NCI-H1105 (cell line): ENCODE data around the gene POR.
A peak's percentile ranks its signal among the peaks of the same experiment; 100 is the strongest.

Experiments
- DNase-seq: peaks from one replicate; lab custom pipeline; 2025; lab: John Stamatoyannopoulos, UW

Gene POR

DNA sequence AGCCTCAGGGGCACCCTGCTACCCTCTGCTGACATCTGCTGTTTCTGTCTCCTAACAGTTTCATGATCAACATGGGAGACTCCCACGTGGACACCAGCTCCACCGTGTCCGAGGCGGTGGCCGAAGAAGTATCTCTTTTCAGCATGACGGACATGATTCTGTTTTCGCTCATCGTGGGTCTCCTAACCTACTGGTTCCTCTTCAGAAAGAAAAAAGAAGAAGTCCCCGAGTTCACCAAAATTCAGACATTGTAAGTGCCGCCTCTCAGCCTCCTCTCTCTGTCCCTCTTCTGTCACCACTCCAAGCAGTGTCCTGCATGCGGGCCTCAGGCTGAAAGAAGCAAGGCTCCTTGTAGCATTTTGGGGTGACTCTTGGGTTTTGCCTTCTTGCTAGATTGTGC, 39.0 kb downstream of the POR start:
- no peak for DNase-seq

DNA sequence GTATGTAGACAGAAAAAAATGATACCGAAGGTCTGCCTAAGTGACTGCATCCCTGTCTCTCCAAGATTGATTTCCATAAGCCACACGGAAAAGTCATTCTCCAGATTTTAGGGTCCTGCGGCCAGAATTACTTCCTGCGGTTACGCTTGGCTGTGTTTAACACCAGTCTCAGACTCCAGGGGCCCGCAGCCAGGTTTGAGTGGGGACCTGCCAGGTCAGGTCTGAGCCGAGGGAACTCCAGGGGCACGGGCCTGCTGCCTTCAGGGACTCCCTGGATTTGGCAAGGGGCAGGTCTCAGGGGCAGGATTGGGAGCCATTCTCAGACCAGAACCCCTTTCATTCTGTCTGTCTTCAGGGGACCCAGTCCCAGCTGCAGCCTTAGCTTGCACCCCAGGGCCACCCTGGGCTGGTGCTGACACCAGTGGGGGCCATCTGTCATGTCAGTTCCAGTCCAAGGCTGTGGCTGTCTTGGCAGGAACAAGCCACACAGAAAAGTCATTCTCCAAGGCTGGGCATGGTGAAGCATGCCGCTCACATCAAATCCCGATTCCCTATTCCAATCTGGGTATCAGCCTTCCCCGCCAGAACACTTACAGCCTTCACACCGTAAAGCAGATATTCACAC, 40.5 kb downstream of the POR start:
- DNase-seq, result no peak

DNA sequence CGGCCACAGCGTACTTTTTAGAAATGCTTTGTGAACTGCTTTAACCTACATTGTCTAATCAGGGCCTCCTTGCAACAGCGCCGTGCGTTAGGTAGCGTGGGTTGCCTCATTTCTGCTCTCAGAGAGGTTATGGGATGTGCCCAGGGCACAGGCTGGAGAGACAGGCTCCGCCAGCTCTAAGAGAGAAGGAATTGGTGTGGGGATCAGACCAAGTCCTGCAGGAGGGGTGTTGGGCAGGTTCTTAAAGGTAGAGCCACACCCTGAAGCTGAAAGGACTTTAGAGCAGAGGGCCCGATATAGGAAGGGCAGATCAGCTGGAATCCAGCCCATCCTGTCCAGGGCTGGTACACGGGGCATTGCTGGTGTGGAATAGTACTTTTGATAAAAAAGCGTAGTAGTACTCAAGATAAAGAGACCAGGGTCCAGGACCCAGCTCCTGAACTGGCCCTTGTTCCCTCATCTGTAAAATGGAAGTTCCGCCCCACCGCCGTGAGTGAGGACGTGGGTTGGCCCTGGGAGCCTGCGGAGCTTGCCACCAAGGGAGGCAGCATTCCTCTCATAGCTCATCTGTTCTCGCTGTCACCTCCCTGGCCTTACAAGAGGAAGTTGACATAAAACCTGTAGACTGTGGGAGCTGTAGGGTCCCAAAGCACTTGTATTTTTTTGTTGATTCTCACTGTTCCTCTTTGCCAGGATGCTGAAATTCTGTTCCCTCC, 42.2 kb downstream of the POR start:
- no peak for DNase-seq

DNA sequence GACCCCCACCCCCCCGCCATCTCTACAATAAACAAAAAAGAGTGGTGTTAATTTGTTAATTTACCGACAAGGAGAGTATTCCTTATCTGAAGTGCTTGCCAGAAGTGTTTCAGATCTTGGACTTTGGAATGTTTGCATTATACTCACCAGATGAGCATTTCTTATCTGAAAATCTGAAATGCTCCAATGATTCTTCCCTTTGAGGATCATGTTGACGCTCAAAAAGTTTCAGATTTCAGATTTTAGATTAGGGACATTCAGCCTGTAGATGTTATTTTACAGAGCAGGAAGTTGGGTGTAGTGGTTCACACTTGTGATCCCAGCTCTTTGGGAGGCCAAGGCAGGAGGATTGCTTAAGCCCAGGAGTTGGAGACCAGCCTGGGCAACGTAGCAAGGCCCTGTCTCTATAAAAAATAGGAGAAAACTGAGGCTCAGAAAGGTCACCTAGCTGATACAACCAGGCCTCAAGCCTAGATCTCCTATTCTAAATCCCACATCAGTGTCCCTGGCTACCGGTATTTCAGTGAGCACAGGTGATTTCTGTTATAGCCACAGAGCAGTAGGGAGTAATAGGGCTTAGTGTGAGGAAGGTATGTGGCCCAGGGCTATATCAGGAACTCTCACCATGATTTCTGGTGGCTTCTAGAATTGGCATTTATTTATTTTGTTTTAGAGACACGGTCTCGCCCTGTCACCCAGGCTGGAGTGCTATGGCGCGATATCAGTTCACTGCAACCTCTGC, 44.0 kb downstream of the POR start:
- no peak for DNase-seq

DNA sequence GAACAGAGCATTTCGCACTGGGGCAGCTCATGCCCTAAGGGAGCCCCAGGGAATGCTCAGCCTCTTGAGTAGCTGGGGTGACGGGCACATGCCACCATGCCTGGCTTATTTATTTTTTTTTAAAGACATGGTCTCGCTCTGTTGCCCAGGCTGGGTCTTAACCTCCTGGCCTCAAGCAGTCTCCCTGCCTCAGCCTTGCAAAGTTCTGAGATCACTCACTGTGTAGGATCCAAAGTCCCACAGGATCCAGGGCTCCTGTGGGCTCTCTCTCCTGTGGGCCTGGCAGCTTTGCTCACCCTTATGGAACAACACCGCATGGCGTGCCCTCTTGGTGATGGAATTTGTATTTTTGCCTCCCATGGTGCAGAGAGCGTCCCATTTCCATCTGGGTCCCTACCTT, 45.4 kb downstream of the POR start:
- no peak for DNase-seq

DNA sequence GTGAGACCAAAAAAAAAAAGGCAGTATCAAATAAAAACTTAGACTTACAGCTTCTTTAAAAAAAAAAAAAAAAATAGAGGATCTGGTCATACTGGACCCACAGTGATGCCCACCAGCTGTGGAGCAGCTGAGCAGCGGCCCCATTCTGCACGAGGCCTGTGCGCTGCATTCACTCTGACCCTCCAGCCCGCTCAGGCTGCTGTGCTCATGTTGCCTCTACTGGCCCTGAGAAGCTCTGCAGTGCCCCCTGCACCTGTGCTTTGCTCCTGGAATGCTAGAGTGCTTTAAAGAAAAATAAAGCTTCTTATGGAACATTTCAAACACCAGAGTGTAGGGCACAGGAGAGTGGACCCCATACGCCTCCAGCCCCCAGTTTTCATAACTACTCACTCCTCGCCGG, 46.3 kb downstream of the POR start:
- no peak for DNase-seq

DNA sequence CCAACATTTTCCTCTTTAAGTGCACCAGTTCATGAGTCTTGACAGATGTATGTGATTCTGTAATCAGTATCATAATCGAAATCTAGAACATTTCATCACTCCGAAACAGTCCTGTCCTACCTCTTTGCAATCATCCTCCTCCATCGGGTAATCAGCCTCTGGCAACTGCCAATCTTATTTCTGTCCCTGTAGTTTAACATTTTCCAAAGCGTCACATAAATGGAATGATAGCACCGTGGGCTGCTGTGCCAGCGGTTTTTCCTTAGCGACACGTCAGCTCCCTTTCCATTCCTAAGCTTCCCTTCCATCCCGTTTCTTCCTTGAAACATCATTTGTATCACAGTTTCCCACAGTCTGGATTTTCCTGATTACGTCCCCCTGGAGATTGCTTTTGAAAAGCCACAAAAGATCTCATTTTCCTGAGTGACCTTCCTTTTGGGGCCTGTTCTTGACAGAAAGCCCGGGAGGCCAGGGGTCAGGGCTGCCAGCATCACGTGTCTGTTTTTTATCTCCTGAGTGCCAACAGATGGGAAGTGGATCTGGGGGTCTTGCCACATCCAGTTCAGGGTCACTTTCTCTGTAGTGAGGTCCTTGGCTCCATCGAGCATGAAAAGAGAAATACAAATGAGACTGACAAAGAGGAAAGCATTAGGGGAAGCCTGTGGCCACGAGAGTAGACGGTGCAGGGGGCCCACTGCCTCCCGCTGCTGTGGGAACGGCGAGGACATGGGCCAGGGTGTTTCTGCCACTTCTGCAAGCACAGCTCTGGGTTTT, 47.8 kb downstream of the POR start:
- DNase-seq, result no peak

DNA sequence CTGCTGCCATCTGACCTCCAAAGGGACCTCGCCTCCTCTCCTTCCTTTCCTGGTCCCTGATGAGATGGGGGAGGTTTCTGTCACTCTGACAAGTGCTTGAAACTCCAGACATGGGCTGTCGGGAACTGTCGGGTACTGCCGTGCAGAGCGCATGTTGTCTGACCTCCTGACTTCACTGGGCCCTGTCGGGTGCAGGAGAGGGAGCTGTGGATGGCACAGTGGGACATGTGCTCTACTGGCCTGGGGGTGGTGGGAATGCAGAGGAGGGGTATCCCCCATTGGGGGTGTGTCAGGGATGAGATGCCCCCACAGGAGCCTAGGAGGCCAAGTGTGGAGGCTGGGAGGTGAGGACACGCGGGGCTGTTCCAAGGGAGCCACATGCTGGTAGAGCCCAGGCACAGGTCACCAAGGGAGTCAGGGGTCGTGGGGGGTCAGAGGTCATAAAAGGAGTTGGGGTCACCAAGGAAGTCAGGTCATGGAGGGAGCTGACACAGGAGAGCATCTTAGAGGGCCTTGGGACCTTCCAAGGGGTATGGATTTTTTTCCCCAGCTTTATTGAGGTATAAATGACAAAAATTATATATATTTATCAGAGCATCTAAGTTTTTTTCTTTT, 48.5 kb downstream of the POR start:
- no peak for DNase-seq

DNA sequence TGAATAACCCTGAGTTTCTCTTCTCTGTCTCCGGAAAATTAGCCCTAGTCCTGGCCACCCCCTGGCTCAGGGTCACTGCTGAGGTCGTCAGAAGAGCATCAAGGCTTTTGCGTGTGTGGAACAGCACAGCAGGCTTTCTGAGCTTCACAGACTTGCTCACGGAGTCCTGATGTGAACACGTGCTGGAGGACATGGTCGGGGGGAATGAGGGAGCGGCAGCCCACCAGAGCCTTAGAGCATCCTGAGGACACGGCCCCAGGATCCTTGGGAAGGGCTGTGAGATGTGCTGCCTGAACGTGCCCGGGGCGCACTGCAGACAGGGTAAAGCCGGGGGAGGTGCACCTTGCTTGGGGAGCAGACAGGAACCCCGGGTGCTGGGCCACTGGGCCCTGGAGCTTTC, 50.7 kb downstream of the POR start:
- peak; percentile 46 for DNase-seq

DNA sequence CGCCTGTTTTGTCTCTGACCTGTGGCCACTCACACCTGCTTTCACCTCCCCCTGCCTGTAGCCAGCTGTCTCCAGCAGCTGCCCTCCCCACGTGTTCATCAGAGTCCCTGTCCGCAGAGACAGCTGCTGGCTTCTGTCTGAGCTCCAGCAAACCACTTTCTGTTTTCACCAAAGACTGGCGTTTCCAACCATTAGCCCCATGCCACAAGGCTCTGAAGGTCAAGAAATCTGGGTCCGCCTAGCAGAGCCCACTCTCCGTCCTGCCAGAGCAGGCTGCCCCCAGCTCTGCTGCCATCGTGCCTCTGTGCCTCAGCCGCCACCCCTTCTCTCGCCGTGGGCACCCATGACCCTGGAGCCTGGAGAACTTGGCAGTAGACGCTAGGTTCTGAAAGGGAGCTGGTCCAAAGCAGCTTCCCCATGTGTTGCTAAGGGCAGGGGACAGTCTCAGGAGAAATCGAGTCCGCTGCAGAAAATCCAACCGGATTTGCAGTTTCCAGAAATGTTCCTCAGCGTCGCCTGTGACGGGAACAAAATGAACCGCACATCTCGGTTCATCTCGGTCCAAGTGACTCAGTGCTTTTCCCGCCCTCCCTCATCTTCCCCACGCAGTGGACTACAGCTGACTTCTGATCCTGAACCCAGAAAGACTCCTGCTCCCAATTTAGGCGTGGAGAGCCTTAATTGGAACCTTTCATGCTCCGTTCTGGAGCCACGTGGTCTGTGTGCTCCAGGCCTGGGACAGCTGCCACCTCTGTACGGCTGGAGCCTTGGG, 51.4 kb downstream of the POR start:
- DNase-seq, result peak; percentile 66

DNA sequence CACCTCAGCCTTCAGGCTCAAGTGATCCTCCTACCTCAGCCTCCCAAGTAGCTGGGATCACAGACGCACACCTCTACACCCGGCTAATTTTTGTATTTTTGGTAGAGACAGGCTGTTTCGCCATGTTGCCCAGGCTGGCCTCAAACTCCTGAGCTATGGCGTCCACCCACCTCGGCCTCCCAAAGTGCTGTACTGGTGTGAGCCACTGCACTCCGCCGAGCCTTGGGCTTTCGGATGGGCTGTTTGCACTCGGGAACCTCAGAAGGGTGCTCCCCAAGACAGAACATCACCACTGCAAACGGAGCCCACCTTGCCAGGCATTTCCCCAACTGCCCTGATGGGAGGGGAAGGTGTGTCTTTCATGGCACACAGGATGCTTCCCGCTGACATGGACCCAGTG, 52.1 kb downstream of the POR start:
- no peak for DNase-seq

DNA sequence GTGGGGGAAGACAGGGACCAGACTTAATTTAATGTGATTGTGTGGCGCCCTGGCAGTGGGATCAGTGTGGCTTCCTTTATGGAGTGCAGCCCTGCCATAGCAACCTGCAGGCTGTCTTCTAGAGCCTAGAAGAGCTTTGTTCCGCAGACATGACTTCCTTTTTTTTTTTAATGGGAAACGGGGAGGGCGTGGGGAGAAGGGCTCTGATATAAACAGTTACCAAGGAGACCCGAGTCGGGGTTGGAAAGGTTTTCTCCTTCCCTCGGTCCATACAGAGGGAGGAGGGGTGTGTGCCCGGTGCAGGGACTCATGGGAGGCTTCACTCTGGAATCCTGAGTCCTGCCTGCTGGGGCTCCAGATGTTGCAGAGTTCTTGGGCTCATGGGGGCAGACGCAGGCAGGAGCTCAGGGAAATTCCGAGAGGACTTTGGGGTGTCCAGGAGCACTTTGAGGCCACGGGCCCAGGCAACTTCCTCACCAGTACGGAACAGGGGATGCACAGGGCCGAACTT, 52.6 kb downstream of the POR start:
- DNase-seq, result no peak

DNA sequence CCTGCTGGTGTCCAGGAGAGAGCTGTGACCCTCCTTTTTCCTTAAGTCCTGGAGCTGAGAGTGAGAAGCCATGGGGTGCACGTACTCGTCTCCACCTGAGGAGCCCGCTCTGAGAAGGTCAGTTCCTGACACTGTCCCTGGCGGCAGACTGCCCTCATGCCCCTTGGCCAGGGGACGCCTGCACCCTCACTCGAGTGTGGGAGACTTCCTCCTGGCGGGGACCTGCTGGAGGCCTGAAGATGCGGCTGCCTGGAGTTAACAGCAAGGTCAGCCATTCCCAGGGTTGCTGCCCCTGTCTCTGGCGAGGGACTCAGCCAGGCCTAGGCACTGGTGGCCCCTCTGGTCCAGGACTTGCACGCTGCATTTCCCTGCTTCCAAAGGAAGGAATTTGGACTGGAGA, 53.1 kb downstream of the POR start:
- DNase-seq, result no peak

DNA sequence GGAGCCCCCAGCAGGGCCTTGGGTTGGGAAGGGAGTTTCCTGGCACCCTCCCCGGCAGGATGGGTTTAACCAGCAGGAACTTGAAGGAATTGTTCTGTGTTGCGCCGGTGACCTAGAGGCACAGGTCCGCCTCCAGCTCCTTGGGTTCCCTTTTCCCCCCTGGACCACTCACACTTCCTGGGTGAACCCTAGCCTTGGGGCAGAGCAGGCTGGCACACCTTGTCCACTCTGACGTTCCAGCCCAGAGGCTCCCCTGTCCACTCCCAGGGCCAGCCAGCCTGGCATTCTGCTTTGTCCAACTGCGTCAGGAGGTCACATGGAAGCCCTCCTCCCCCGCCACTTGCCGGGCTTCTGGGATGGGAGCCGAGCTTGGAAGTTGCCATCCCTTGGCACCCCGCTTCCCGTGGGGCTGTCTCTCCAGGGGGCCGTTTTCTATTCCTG, 53.6 kb downstream of the POR start:
- DNase-seq, result no peak

DNA sequence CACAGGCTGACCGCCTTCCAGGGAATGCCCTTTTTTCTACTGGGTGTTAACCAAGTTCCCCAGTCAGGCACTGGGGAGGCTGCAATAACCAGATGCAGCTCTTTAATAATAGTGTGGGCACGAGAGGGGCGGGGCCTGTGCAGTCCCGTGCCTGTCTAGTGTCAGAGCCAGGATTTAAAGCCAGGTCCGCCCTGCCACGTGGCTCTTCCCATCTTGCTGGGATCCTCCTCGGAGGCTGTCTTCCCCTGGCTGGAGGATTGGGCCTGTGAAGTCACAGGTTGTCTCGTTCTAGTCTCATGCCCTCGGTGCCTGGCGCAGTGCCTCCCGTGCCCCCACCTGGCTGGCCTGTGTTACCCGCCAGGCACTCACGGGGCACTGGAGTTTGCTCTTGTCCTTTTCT, 54.2 kb downstream of the POR start:
- no peak for DNase-seq

DNA sequence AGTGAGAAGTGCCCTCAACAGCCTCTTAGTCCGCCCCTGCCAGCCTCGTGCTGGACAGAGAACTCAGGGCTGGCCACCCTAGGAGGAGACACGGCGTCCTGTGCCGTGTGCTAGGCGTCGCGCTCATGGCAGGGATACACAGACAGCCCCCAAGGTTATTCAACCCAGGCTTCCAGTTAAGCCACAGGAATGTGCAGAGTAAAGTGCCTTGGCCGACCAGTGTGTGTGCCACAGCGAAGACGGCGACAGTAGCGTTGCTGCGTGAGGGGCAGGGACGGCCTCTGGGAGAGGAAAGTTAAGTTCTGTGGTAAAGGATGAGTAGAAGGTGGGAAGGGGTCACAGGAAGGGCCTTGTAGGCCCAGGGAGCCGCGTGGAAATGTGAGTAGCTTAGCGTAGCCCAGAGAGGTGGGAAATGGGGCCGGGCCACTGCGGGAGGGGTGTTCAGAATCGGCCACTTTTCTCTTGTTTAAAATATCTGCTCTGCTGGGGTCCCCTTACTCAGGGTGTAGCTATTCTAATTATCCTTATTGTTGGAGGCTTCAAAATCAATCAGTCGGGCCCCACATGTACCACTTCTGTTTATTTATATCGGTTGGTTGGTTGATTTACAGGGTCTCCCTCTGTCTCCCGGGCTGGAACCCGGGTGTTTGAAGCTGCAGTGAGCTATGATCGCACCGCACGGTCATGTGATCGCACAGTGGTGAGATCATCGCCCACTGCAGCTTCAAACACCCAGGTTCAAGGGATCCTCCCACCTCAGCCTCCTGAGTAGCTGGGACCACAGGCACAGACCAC, 54.9 kb downstream of the POR start:
- no peak for DNase-seq

DNA sequence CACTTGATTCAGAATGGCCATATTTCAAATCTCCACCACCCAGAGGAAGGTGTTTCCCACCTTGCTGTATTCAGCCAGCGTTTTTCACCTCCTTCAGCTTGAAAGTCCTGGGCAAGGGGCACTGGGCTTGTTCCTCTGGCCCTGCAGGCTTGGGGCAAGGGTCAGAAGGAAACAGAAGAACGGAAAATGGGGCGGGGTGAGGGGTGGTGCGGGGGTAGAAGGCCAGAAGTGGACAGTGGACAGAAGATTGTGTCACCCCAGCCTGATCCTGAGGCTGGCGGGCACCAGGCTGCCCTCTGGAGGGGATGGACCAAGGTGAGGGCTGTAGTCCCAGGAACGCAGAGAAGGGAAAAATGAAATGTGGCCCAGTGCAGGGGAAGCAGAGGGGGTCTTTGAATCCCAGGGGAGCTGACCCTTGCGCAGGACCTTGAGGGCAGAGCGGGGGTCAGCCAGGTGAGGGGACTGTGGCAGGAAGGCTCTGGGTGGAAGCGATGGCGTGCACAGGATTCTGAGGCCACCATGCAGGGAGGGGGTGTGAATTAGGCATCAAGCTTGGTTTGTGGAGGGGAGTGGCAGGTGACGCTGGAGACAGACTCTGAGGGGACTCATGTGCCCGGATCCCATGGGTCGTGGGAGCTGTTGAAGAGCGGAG, 56.5 kb downstream of the POR start:
- no peak for DNase-seq

DNA sequence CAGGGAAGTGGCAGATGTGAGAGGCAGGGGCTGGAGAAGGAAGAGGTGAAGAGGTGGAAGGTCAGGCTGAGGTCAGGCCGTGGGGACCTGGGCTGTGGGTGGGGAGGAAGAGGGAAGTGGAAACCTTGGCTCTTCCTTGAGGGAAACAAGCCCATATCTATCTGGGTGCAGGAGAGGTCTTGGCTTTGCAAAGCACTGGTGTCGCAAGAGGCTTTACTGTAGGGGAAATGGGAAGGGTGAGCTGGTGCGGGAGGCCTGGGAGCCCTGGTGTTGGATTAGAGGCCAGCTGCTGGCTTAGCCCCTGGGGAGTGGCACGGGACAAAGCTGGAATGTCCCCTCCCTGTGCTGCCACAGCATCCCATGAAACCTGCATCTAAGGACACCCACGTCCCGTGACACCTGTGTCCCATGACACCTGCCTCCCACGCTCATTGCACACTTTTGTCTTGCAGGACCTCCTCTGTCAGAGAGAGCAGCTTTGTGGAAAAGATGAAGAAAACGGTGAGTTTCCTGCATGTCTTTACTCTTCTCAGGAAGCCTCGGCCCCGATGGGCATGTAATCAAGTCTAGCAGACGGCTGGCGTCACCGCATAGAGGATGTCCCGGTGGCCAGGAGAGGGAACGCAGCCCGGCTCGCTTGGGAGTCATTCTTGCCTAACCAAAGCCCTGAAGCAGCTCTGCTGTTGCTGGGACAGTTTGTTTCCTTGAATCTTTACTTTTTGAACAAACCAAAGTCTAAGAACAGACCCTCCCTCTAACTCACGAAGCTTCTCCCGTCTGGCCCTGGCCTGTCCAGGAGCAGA, 57.2 kb downstream of the POR start:
- DNase-seq, result no peak

DNA sequence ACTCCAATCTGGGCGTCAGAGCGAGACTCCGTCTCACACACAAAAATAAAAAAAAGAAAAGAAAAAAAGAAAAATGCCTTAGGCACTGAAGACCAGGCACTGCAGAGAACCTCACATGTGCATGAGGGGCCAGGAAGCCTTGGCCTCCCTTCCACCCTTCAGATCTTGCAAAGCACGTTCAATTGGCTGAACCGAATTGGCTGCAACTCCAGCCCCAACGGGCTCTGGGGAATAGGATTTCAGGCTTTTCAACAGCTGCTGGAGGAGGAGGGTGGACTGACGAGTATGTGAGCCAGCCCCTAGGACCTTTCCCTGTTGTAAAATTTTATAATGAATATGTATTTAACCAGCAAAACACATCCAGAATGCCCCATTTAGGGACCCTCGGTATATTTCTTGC, 62.8 kb downstream of the POR start:
- DNase-seq, result no peak
